ENCODE measurements around the gene MCM9.

- TF ChIP-seq, protein P1, sequence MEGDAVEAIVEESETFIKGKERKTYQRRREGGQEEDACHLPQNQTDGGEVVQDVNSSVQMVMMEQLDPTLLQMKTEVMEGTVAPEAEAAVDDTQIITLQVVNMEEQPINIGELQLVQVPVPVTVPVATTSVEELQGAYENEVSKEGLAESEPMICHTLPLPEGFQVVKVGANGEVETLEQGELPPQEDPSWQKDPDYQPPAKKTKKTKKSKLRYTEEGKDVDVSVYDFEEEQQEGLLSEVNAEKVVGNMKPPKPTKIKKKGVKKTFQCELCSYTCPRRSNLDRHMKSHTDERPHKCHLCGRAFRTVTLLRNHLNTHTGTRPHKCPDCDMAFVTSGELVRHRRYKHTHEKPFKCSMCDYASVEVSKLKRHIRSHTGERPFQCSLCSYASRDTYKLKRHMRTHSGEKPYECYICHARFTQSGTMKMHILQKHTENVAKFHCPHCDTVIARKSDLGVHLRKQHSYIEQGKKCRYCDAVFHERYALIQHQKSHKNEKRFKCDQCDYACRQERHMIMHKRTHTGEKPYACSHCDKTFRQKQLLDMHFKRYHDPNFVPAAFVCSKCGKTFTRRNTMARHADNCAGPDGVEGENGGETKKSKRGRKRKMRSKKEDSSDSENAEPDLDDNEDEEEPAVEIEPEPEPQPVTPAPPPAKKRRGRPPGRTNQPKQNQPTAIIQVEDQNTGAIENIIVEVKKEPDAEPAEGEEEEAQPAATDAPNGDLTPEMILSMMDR (IDR thresholded peaks at IDR 0.05; ENCODE audit: low read depth, low read length, poor library complexity, severe bottlenecking) = no peak
- no peak for TF ChIP-seq EZH2phosphoT487 (IDR thresholded peaks at IDR 0.05; ENCODE audit: borderline replicate concordance, low read length)
Observed at GRCh38 chr6:118892355-118892991, 42.5 kb downstream of the MCM9 start.
